ENCODE results near the gene SH3TC1.
A peak's percentile ranks its signal among the peaks of the same experiment; 100 is the strongest.

The SH3TC1 gene

DNA sequence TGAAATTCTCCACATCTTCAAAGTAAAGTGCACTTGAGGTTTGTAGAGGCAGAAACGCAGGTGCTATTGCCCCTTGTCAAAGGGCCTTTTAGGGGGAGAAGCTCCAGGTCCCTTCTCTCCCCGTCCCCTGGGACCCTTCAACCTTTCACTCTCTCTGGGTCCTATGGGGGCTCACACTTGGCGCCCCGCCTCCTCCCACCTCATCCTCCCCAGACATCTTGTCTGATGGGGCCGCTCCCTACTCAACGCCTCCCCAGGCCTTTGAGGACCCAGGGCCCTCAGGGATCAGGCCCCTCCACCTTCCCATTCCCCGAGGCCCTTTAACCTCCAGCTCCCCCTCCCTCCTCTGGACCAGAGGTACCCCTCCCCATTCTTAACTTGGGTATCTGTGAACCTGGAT lies 69.1 kb downstream of the SH3TC1 start:
- TF ChIP-seq, protein P1, sequence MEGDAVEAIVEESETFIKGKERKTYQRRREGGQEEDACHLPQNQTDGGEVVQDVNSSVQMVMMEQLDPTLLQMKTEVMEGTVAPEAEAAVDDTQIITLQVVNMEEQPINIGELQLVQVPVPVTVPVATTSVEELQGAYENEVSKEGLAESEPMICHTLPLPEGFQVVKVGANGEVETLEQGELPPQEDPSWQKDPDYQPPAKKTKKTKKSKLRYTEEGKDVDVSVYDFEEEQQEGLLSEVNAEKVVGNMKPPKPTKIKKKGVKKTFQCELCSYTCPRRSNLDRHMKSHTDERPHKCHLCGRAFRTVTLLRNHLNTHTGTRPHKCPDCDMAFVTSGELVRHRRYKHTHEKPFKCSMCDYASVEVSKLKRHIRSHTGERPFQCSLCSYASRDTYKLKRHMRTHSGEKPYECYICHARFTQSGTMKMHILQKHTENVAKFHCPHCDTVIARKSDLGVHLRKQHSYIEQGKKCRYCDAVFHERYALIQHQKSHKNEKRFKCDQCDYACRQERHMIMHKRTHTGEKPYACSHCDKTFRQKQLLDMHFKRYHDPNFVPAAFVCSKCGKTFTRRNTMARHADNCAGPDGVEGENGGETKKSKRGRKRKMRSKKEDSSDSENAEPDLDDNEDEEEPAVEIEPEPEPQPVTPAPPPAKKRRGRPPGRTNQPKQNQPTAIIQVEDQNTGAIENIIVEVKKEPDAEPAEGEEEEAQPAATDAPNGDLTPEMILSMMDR (IDR thresholded peaks at IDR 0.05; ENCODE audit: extremely low read depth, missing control alignments): no peak
- no peak for DNase-seq (ENCODE audit: low spot score)

- TF ChIP-seq, protein P1 (IDR thresholded peaks at IDR 0.05; ENCODE audit: extremely low read depth, missing control alignments): no peak
Observed at GRCh38 chr4:8268901-8269534, 69.9 kb downstream of the SH3TC1 start.

DNA sequence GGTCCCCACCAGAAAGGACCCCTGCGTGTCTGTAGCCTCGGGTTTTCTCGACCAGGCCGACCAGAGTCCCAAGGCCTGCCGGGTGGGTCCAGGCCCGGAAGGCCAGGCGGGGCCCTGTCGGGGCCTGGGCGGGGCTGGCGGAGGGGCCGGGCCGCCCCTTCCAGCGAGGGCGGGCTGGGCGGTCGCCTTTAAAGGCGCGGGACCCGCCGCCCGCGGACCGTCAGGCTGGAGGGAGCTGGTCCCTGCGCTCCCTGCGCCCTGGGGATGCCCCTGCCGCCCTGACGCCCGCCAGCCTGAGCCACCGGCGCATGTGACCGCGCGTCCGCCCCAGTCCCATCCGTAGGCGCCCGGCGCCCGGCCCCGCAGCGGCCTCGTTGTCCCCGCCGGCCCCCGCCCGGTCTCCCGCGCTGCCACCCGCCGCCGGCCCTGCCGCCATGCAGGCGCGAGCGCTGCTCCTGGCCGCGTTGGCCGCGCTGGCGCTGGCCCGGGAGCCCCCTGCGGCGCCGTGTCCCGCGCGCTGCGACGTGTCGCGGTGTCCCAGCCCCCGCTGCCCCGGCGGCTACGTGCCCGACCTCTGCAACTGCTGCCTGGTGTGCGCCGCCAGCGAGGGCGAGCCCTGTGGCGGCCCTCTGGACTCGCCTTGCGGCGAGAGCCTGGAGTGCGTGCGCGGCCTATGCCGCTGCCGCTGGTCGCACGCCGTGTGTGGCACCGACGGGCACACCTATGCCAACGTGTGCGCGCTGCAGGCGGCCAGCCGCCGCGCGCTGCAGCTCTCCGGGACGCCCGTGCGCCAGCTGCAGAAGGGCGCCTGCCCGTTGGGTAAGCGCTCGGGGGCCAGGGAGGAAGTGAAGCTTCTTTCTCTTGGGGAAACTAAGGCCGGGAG lies 70.7 kb downstream of the SH3TC1 start, which contains the start of gene HTRA3:
Gene HTRA3 (plus strand): TSS at position 220 of the 883 bp plus-strand sequence. CDS start 215 bp downstream, at position 435.
- peak; percentile 42 for DNase-seq (ENCODE audit: low spot score)
- TF ChIP-seq, protein P1 (IDR thresholded peaks at IDR 0.05; ENCODE audit: extremely low read depth, missing control alignments): no peak

More at GRCh38 chr4:8268901-8269534, 69.9 kb downstream of the SH3TC1 start:
- DNase-seq (ENCODE audit: low spot score): no peak

DNA sequence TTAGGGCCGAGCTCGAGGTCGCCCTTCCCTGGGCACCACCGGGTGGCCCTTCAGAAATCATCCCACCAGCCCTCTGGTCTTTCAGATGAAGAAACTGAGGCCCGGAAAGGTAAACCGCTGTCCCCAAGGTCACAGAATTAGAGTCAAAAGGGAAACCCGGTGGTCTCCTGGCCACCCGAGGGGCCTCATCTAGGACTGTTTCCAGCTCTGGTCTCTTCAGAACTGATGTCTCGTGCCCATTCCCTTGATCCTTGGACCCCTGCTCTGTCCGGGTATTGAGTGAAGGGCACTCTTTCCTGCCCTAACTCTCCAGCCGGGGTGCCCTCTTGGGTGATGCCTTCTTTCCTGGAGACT lies 71.3 kb downstream of the SH3TC1 start:
- DNase-seq (ENCODE audit: low spot score): no peak
- TF ChIP-seq, protein P1 (IDR thresholded peaks at IDR 0.05; ENCODE audit: extremely low read depth, missing control alignments): no peak

- DNase-seq (ENCODE audit: low spot score): no peak
- TF ChIP-seq, protein P1 (IDR thresholded peaks at IDR 0.05; ENCODE audit: extremely low read depth, missing control alignments): no peak
Observed at GRCh38 chr4:8270912-8271815, 72.1 kb downstream of the SH3TC1 start.

- DNase-seq (ENCODE audit: low spot score): no peak
- TF ChIP-seq, protein P1 (IDR thresholded peaks at IDR 0.05; ENCODE audit: extremely low read depth, missing control alignments): no peak
Observed at GRCh38 chr4:8271821-8272220, 72.7 kb downstream of the SH3TC1 start.
